ENCODE data around the gene SMARCB1. TPM values are rescaled to one million over a fixed set of nuclear protein-coding genes. Genes with fewer than 3 reads are reported as not detected.

The SMARCB1 gene
- total and polyA plus RNA-seq, 2 donors (not counting 1 experiment from before 2014, with no cell fraction given) = 20.5 to 86.4 TPM

GRCh38 chr22:23874871-23875270 lies 88.1 kb downstream of the SMARCB1 start:
- Histone ChIP-seq H3K4me1 (ENCODE audit: control insufficient read depth, extremely low read depth, insufficient read depth, low read length) (no peaks in the 10 kb centered on the region), H3K79me2 (ENCODE audit: control insufficient read depth, insufficient read depth, low read length) (no peaks in the 10 kb centered on the region), H3K9ac (ENCODE audit: insufficient read depth, low read length) (no peak overlapping the region), H3K9me3 (ENCODE audit: control insufficient read depth, insufficient read depth, low read depth, low read length) (no peaks in the 10 kb centered on the region), H3K4me3 (replicated peaks in 1 of 4; ENCODE audit: control extremely low read depth in 1 of 4, insufficient read depth in 1 of 4, low read depth in 3 of 4, low read length in 4 of 4) (no peak overlapping the region), H3K27ac (ENCODE audit: insufficient read depth, low read length) (no peak overlapping the region), H2AFZ (ENCODE audit: low read length) (no peak overlapping the region), H4K20me1 (ENCODE audit: control insufficient read depth, extremely low read depth, insufficient read depth, low read length) (no peaks in the 10 kb centered on the region), H3K27me3 (ENCODE audit: control insufficient read depth, insufficient read depth, low read length) (no peaks in the 10 kb centered on the region), H3K4me2 (ENCODE audit: extremely low read depth, insufficient read depth, low read length) (no peak overlapping the region), H3K36me3 (ENCODE audit: control insufficient read depth, insufficient read depth, low read length) (no peaks in the 10 kb centered on the region)
- DNase-seq (ENCODE audit: low read depth in 2 of 2) = no peak
- TF ChIP-seq EZH2 (IDR thresholded peaks at IDR 0.05; ENCODE audit: low read length, missing control alignments) (no peak), CTCF (conservative IDR thresholded peaks at IDR 0.05 in 1 of 2, IDR thresholded peaks at IDR 0.05 in 1 of 2; ENCODE audit: low read depth in 1 of 2, low read length in 2 of 2) (no peak)

GRCh38 chr22:23875801-23876200 lies 89.0 kb downstream of the SMARCB1 start:
- no peak overlapping the region for H2AFZ ChIP-seq (ENCODE audit: low read length)
- no peaks in the 10 kb centered on the region for H3K4me1 ChIP-seq (ENCODE audit: control insufficient read depth, extremely low read depth, insufficient read depth, low read length)
- no peak for TF ChIP-seq EZH2 (IDR thresholded peaks at IDR 0.05; ENCODE audit: low read length, missing control alignments)
- TF ChIP-seq CTCF (conservative IDR thresholded peaks at IDR 0.05 in 1 of 2, IDR thresholded peaks at IDR 0.05 in 1 of 2; ENCODE audit: low read depth in 1 of 2, low read length in 2 of 2) = no peak
- H3K36me3 ChIP-seq (ENCODE audit: control insufficient read depth, insufficient read depth, low read length) = no peaks in the 10 kb centered on the region
- H3K79me2 ChIP-seq (ENCODE audit: control insufficient read depth, insufficient read depth, low read length) = no peaks in the 10 kb centered on the region
- no peaks in the 10 kb centered on the region for H4K20me1 ChIP-seq (ENCODE audit: control insufficient read depth, extremely low read depth, insufficient read depth, low read length)
- H3K9me3 ChIP-seq (ENCODE audit: control insufficient read depth, insufficient read depth, low read depth, low read length) = no peaks in the 10 kb centered on the region
- no peak overlapping the region for H3K4me2 ChIP-seq (ENCODE audit: extremely low read depth, insufficient read depth, low read length)
- H3K27ac ChIP-seq (ENCODE audit: insufficient read depth, low read length) = no peak overlapping the region
- DNase-seq (ENCODE audit: low read depth in 2 of 2) = no peak
- no peak overlapping the region for H3K4me3 ChIP-seq (replicated peaks in 1 of 4; ENCODE audit: control extremely low read depth in 1 of 4, insufficient read depth in 1 of 4, low read depth in 3 of 4, low read length in 4 of 4)
- no peak overlapping the region for H3K9ac ChIP-seq (ENCODE audit: insufficient read depth, low read length)
- H3K27me3 ChIP-seq (ENCODE audit: control insufficient read depth, insufficient read depth, low read length) = no peaks in the 10 kb centered on the region

- Histone ChIP-seq H3K4me2 (ENCODE audit: extremely low read depth, insufficient read depth, low read length) (no peak overlapping the region), H3K36me3 (ENCODE audit: control insufficient read depth, insufficient read depth, low read length) (no peaks in the 10 kb centered on the region), H3K79me2 (ENCODE audit: control insufficient read depth, insufficient read depth, low read length) (no peaks in the 10 kb centered on the region), H3K4me3 (replicated peaks in 1 of 4; ENCODE audit: control extremely low read depth in 1 of 4, insufficient read depth in 1 of 4, low read depth in 3 of 4, low read length in 4 of 4) (no peak overlapping the region), H3K9me3 (ENCODE audit: control insufficient read depth, insufficient read depth, low read depth, low read length) (no peaks in the 10 kb centered on the region), H3K27ac (ENCODE audit: insufficient read depth, low read length) (no peak overlapping the region), H4K20me1 (ENCODE audit: control insufficient read depth, extremely low read depth, insufficient read depth, low read length) (no peaks in the 10 kb centered on the region), H3K9ac (ENCODE audit: insufficient read depth, low read length) (no peak overlapping the region), H3K27me3 (ENCODE audit: control insufficient read depth, insufficient read depth, low read length) (no peaks in the 10 kb centered on the region), H2AFZ (ENCODE audit: low read length) (no peak overlapping the region), H3K4me1 (ENCODE audit: control insufficient read depth, extremely low read depth, insufficient read depth, low read length) (no peaks in the 10 kb centered on the region)
- no peak for TF ChIP-seq EZH2 (IDR thresholded peaks at IDR 0.05; ENCODE audit: low read length, missing control alignments)
- no peak for TF ChIP-seq CTCF (conservative IDR thresholded peaks at IDR 0.05 in 1 of 2, IDR thresholded peaks at IDR 0.05 in 1 of 2; ENCODE audit: low read depth in 1 of 2, low read length in 2 of 2)
- no peak for DNase-seq (ENCODE audit: low read depth in 2 of 2)
Observed at GRCh38 chr22:23877566-23877965, 90.8 kb downstream of the SMARCB1 start.

Measured in fibroblast of lung (primary cell).